Stimulated activated CD8-positive, alpha-beta memory T cell treated with anti-CD3 and anti-CD28 coated beads, Interleukin-7, amount 100 ng/mL, for 4 hours (primary cell): ENCODE results near the gene NDE1.

Experiments
- DNase-seq, 2 donors: peaks; one replicate each; pipeline ENCODE4 v3.0.0-alpha.2; 2020; ENCODE audit warnings: low read depth in 2 of 2

The NDE1 gene

GRCh38 chr16:15736529-15736928, 86.5 kb downstream of the NDE1 start:
- DNase-seq = no peak

GRCh38 chr16:15737140-15737644, 87.1 kb downstream of the NDE1 start:
- DNase-seq = no peak

GRCh38 chr16:15739464-15739863, 89.4 kb downstream of the NDE1 start:
- DNase-seq = no peak

GRCh38 chr16:15739950-15740349, 89.9 kb downstream of the NDE1 start:
- no peak for DNase-seq

GRCh38 chr16:15741207-15741871, 91.3 kb downstream of the NDE1 start:
- no peak for DNase-seq

- DNase-seq = no peak
Observed at GRCh38 chr16:15742716-15743115, 92.7 kb downstream of the NDE1 start.

GRCh38 chr16:15743657-15744056, 93.6 kb downstream of the NDE1 start:
- no peak for DNase-seq

- DNase-seq = no peak
Observed at GRCh38 chr16:15746332-15746731, 96.3 kb downstream of the NDE1 start.

- DNase-seq = no peak
Observed at GRCh38 chr16:15747937-15748336, 97.9 kb downstream of the NDE1 start.

GRCh38 chr16:15748654-15749053, 98.6 kb downstream of the NDE1 start:
- no peak for DNase-seq

- no peak for DNase-seq
Observed at GRCh38 chr16:15749371-15749770, 99.3 kb downstream of the NDE1 start.

GRCh38 chr16:15749985-15750384, 99.9 kb downstream of the NDE1 start:
- no peak for DNase-seq

- DNase-seq = no peak
Observed at GRCh38 chr16:15751940-15752339, 101.9 kb downstream of the NDE1 start.

- DNase-seq = no peak
Observed at GRCh38 chr16:15752717-15753488, 102.9 kb downstream of the NDE1 start.

GRCh38 chr16:15754821-15755534, 104.9 kb downstream of the NDE1 start:
- DNase-seq = no peak

- no peak for DNase-seq
Observed at GRCh38 chr16:15757077-15757386, 107.0 kb downstream of the NDE1 start.

- DNase-seq = no peak
Observed at GRCh38 chr16:15757630-15758251, 107.7 kb downstream of the NDE1 start.

GRCh38 chr16:15759070-15759469, 109.0 kb downstream of the NDE1 start:
- no peak for DNase-seq

- no peak for DNase-seq
Observed at GRCh38 chr16:15760129-15760528, 110.1 kb downstream of the NDE1 start.

- DNase-seq = no peak
Observed at GRCh38 chr16:15764112-15764511, 114.1 kb downstream of the NDE1 start.

GRCh38 chr16:15765116-15765515, 115.1 kb downstream of the NDE1 start:
- DNase-seq = no peak

GRCh38 chr16:15765880-15766279, 115.8 kb downstream of the NDE1 start:
- no peak for DNase-seq
